ENCODE results near the gene TMEM18. TPM values are rescaled to one million over a fixed set of nuclear protein-coding genes. Genes with fewer than 3 reads are reported as not detected.
"Not testable (repeated sequence)": the region's sequence is repeated elsewhere in the genome, so short reads cannot be mapped to it uniquely, and the experiment has no call there.

TMEM18 gene
- total and polyA plus RNA-seq, 11 donors, result 7.0 to 20.0 (median 10.5) TPM

GRCh38 chr2:710867-711665 lies 33.9 kb upstream of the TMEM18 start:
- no peak overlapping the region for H3K4me3 ChIP-seq
- H3K9me3 ChIP-seq, result no peaks in the 10 kb centered on the region
- peaks cover 0 to 50% (median 13%) of the 10 kb centered on the region in 9 donors for H3K27me3 ChIP-seq
- H3K36me3 ChIP-seq, result no peaks in the 10 kb centered on the region
- TF ChIP-seq POLR2A (IDR thresholded peaks at IDR 0.05) (no peak), CTCF (IDR thresholded peaks at IDR 0.05) (no peak)
- intact Hi-C loops (cut with DNase I), result loop anchor here in 5 of 10 donors (2.0 to 10.0 kb wide), 3 partner anchors 18 to 836 kb away; no protein-coding TSS in a partner anchor
- no peaks in the 10 kb centered on the region for H3K4me1 ChIP-seq
- 75 to 77% (median 77%) methylated on average over 5 of the region's 5 CpGs for WGBS, 4 donors
- H3K27ac ChIP-seq, result no peak overlapping the region
- no peak for DNase-seq
- no peak for ATAC-seq

- WGBS, 4 donors, result 67 to 79% (median 76%) methylated on average over 23 of the region's 23 CpGs
- ATAC-seq, result peak in 1 of 4 donors; percentile 13
- H3K27me3 ChIP-seq, result peaks cover 0 to 34% (median 11%) of the 10 kb centered on the region in 9 donors
- no peak for DNase-seq
- intact Hi-C loops (cut with DNase I), result no loop called here
- no peak overlapping the region for H3K4me3 ChIP-seq
- TF ChIP-seq POLR2A (IDR thresholded peaks at IDR 0.05), result no peak
- no peaks in the 10 kb centered on the region for H3K4me1 ChIP-seq
- H3K27ac ChIP-seq, result no peak overlapping the region
- peaks cover 0 to 7% (median 0%) of the 10 kb centered on the region in 12 donors for H3K9me3 ChIP-seq
- no peaks in the 10 kb centered on the region for H3K36me3 ChIP-seq
These were observed 32.0 kb upstream of the TMEM18 start for GRCh38 chr2:709138-709765.

- DNase-seq, result no peak
- intact Hi-C loops (cut with DNase I), result no loop called here
- H3K4me3 ChIP-seq, result no peak overlapping the region
- H3K9me3 ChIP-seq, result peaks cover 0 to 10% (median 0%) of the 10 kb centered on the region in 12 donors
- peaks cover 0 to 28% (median 11%) of the 10 kb centered on the region in 9 donors for H3K27me3 ChIP-seq
- H3K27ac ChIP-seq, result no peak overlapping the region
- WGBS, 4 donors, result 58 to 78% (median 64%) methylated on average over 18 of the region's 18 CpGs
- TF ChIP-seq CTCF (IDR thresholded peaks at IDR 0.05) (no peak), POLR2A (IDR thresholded peaks at IDR 0.05) (no peak)
- peak in 1 of 4 donors; percentile 20 for ATAC-seq
- no peaks in the 10 kb centered on the region for H3K36me3 ChIP-seq
- H3K4me1 ChIP-seq, result no peaks in the 10 kb centered on the region
These were observed 31.5 kb upstream of the TMEM18 start for GRCh38 chr2:708667-709066.

GRCh38 chr2:705971-706511 lies 28.8 kb upstream of the TMEM18 start:
- Histone ChIP-seq H3K4me3 (no peak overlapping the region), H3K27ac (no peak overlapping the region), H3K9me3 (peaks cover 0 to 10% (median 0%) of the 10 kb centered on the region in 12 donors), H3K4me1 (no peaks in the 10 kb centered on the region), H3K36me3 (no peaks in the 10 kb centered on the region), H3K27me3 (peaks cover 0 to 10% (median 0%) of the 10 kb centered on the region in 9 donors)
- ATAC-seq, result no peak
- 82 to 85% (median 83%) methylated on average over 7 of the region's 7 CpGs for WGBS, 4 donors
- TF ChIP-seq CTCF (IDR thresholded peaks at IDR 0.05), result no peak
- TF ChIP-seq POLR2A (IDR thresholded peaks at IDR 0.05), result no peak
- no peak for DNase-seq
- intact Hi-C loops (cut with DNase I), result no loop called here

- WGBS, 4 donors, result 58 to 72% (median 62%) methylated on average over 8 of the region's 8 CpGs
- ATAC-seq; H3K4me3 ChIP-seq; H3K27ac ChIP-seq; H3K36me3 ChIP-seq; H3K4me1 ChIP-seq; intact Hi-C loops (cut with DNase I); DNase-seq; H3K27me3 ChIP-seq: not testable (repeated sequence)
- peaks cover 0 to 17% (median 2%) of the 10 kb centered on the region in 12 donors for H3K9me3 ChIP-seq
These were observed 25.6 kb upstream of the TMEM18 start for GRCh38 chr2:702765-703164.

All from heart left ventricle (tissue), 16 donors.